Loucy (cell line): ENCODE results near the gene RUNX2.
A peak's percentile ranks its signal among the peaks of the same experiment; 100 is the strongest.

Experiments used
- H2AFZ ChIP-seq: fragments of 200-600 bp; sonication (generic); 2 replicates; pipeline ENCODE4 v1.6.0; 2016; ENCODE audit warnings: antibody characterized with exemption, mild to moderate bottlenecking, low read length, moderate library complexity
- H3F3A ChIP-seq: fragments of 200-600 bp; 2 replicates; pipeline ENCODE4 v1.6.0; 2016; ENCODE audit warnings: antibody characterized with exemption, low read depth, mild to moderate bottlenecking
- H3K27me3 ChIP-seq: fragments of 200-600 bp; sonication (generic); 2 replicates; pipeline ENCODE4 v1.6.1; 2014; ENCODE audit warnings: low read length, mild to moderate bottlenecking; ENCODE audit not compliant: insufficient read depth, poor library complexity, severe bottlenecking
- H3K36me3 ChIP-seq: fragments of 200-600 bp; sonication (generic); 2 replicates; pipeline ENCODE4 v1.6.1; 2016; ENCODE audit warnings: low read length; ENCODE audit not compliant: insufficient read depth
- H3K4me1 ChIP-seq: fragments of 200-600 bp; sonication (generic); 2 replicates; pipeline ENCODE4 v1.5.1; 2014; ENCODE audit warnings: low read length, mild to moderate bottlenecking; ENCODE audit not compliant: insufficient read depth, poor library complexity, severe bottlenecking
- H3K4me2 ChIP-seq: fragments of 200-600 bp; sonication (generic); 2 replicates; pipeline ENCODE4 v1.6.0; 2014; ENCODE audit warnings: antibody characterized with exemption, low read length, low read depth, mild to moderate bottlenecking; ENCODE audit not compliant: poor library complexity, severe bottlenecking
- H3K4me3 ChIP-seq: fragments of 200-600 bp; sonication (generic); 2 replicates; pipeline ENCODE4 v1.5.1; 2014; ENCODE audit warnings: low read length, mild to moderate bottlenecking, mixed read lengths; ENCODE audit not compliant: poor library complexity, severe bottlenecking
- H3K79me2 ChIP-seq: fragments of 200-600 bp; sonication (generic); 2 replicates; pipeline ENCODE4 v1.6.1; 2014; ENCODE audit warnings: low read length; ENCODE audit not compliant: insufficient read depth
- H3K9ac ChIP-seq: fragments of 200-600 bp; sonication (generic); 2 replicates; pipeline ENCODE4 v1.6.0; 2014; ENCODE audit warnings: mild to moderate bottlenecking, low read depth, low read length, moderate library complexity; ENCODE audit not compliant: poor library complexity, severe bottlenecking
- H3K9me2 ChIP-seq: fragments of 200-600 bp; sonication (generic); replicated peaks from 2 replicates; pipeline ENCODE4 v1.6.1; 2016; ENCODE audit warnings: low read depth, low read length, mixed read lengths
- H3K9me3 ChIP-seq: fragments of 200-600 bp; sonication (generic); 2 replicates; pipeline ENCODE4 v1.6.1; 2014; ENCODE audit warnings: mild to moderate bottlenecking, antibody characterized with exemption, low read length, low read depth; ENCODE audit not compliant: insufficient read depth
- H4K20me1 ChIP-seq: fragments of 200-600 bp; sonication (generic); 2 replicates; pipeline ENCODE4 v1.6.0; 2014; ENCODE audit warnings: antibody characterized with exemption, low read length, mild to moderate bottlenecking; ENCODE audit not compliant: insufficient read depth, poor library complexity, severe bottlenecking
- EZH2phosphoT487 ChIP-seq: fragments of 200-600 bp; IDR thresholded peaks from 2 replicates; pipeline ENCODE4 v1.6.1; 2018; ENCODE audit warnings: antibody characterized with exemption, mild to moderate bottlenecking, moderate library complexity, borderline replicate concordance
- TF ChIP-seq, protein P1 (sequence below): fragments of 200-600 bp; sonication (generic); conservative IDR thresholded peaks from 2 replicates; pipeline ENCODE4 v1.5.1; 2014; ENCODE audit warnings: mild to moderate bottlenecking, antibody characterized with exemption, low read length

Gene RUNX2

DNA sequence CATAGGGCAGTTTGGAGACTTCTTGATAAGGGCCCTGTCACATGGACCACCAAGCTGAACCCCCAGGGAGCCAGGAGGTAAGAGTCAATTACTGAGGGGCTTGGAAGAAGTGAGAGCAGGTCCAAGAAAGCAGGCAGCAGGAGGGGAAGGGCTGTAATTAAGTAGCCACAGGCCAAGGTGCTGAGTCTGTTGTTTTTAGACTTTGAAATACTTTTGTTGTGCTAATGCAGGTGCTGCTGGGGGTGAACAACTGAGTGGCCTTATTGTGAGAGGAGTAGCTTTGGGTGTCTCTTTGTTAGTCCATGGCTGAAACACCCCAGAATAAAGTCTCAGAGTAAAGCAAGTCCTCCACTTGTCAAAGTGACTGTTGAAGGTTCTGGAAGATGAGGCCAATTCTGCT is 316.6 kb downstream of the RUNX2 start:
- Histone ChIP-seq H3K9ac (no peak overlapping the region), H2AFZ (0 out of 2 replicates have a peak overlapping the region, but pooled peaks have one; percentile 3), H3K79me2 (no peaks in the 10 kb centered on the region), H3K9me3 (no peaks in the 10 kb centered on the region), H3K4me2 (no peak overlapping the region), H3K4me3 (no peak overlapping the region), H3F3A (no peaks in the 10 kb centered on the region), H3K36me3 (no peaks in the 10 kb centered on the region), H3K9me2 (no peaks in the 10 kb centered on the region), H3K4me1 (peaks cover 22% of the 10 kb centered on the region), H4K20me1 (no peaks in the 10 kb centered on the region), H3K27me3 (no peaks in the 10 kb centered on the region)
- no peak for TF ChIP-seq EZH2phosphoT487
- TF ChIP-seq, protein P1, sequence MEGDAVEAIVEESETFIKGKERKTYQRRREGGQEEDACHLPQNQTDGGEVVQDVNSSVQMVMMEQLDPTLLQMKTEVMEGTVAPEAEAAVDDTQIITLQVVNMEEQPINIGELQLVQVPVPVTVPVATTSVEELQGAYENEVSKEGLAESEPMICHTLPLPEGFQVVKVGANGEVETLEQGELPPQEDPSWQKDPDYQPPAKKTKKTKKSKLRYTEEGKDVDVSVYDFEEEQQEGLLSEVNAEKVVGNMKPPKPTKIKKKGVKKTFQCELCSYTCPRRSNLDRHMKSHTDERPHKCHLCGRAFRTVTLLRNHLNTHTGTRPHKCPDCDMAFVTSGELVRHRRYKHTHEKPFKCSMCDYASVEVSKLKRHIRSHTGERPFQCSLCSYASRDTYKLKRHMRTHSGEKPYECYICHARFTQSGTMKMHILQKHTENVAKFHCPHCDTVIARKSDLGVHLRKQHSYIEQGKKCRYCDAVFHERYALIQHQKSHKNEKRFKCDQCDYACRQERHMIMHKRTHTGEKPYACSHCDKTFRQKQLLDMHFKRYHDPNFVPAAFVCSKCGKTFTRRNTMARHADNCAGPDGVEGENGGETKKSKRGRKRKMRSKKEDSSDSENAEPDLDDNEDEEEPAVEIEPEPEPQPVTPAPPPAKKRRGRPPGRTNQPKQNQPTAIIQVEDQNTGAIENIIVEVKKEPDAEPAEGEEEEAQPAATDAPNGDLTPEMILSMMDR = no peak

DNA sequence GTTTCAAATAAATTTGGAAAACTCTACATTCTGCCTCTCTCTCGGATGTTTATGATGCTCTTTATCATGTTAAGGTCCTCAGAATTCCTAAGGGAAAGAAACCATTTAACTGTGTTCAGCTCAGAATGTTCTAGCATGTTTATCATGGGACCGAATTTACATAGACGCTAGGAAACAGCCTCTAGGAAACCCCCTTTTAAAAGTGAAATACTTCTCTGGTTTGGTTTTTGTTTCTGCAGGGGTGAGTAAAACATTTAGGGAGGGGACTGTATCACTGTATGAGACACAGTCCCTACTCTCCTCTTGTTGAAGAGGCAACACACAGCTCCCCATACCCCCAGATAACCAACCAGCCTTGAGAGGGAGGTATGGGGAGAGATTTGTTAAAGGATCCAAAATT is 317.2 kb downstream of the RUNX2 start:
- H3K4me1 ChIP-seq = peaks cover 16% of the 10 kb centered on the region
- H3K27me3 ChIP-seq = no peaks in the 10 kb centered on the region
- H3K36me3 ChIP-seq = no peaks in the 10 kb centered on the region

DNA sequence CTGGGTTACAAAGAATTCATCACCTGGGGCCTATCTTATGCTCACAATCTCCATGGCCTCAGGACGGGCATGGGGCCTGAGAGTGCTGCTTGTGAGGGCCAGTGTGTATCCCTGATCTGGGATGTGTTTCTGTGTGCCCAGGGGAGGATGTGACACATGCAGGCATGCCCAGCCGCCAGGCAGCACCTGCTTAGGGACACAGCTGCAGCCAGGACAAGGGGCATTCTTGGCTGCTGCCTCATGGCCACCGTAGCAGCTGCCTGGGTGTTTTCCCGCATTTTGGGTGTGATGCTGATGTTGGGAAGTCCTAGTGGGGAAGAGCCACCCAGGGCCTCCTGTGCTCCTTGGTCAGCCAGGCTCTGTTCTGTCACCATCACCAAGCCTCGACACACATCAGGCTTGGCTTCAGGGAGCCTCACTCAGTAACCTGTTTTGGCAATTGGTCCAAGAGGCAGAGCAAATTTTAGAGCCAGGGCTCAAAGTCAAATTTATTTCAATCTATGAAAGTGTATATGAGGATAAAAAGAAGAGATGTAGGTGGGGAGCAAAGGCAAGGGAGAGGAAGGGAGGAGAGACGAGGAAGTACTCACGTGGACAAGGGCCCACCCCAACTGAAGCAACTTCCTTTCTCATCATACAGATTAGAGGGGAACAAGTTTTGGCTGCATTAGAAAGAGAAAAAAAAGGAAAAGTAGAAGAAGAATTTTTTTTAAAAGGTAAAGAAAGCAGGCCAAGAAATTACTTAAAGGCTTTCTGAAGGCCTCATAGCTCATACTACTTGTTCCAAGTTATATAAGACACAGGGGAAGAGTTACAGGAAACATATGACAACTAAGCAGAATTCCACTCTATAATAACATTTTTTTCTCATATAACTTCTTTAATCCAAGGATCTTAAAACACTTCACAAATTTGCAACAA is 319.5 kb downstream of the RUNX2 start:
- Histone ChIP-seq H3K4me1 (peaks cover 12% of the 10 kb centered on the region), H3K27me3 (no peaks in the 10 kb centered on the region), H3K36me3 (no peaks in the 10 kb centered on the region), H3K9me2 (no peaks in the 10 kb centered on the region), H3K4me2 (no peak overlapping the region), H3K9me3 (no peaks in the 10 kb centered on the region), H3K79me2 (no peaks in the 10 kb centered on the region), H3K9ac (no peak overlapping the region), H3F3A (no peaks in the 10 kb centered on the region), H3K4me3 (no peak overlapping the region), H4K20me1 (no peaks in the 10 kb centered on the region), H2AFZ (peak overlapping the region; percentile 90)
- TF ChIP-seq, protein P1 = no peak
- TF ChIP-seq EZH2phosphoT487 = no peak

More for the DNA sequence above, 317.2 kb downstream of the RUNX2 start:
- Histone ChIP-seq H3K9ac (no peak overlapping the region), H3K4me2 (no peak overlapping the region), H3K9me3 (no peaks in the 10 kb centered on the region), H4K20me1 (no peaks in the 10 kb centered on the region), H2AFZ (no peak overlapping the region), H3K9me2 (no peaks in the 10 kb centered on the region), H3K4me3 (no peak overlapping the region), H3F3A (no peaks in the 10 kb centered on the region), H3K79me2 (no peaks in the 10 kb centered on the region)
- TF ChIP-seq, protein P1 = no peak
- no peak for TF ChIP-seq EZH2phosphoT487
